ENCODE data around the gene VAPA. TPM values are rescaled to one million over a fixed set of nuclear protein-coding genes. Genes with fewer than 3 reads are reported as not detected.
A peak's percentile ranks its signal among the peaks of the same experiment; 100 is the strongest.

Gene VAPA
- total and polyA plus RNA-seq, 10 of the 15 experiments (the other 5 are each of a cell fraction or from before 2014, with no cell fraction given) = 70.9 to 252 (median 166) TPM

GRCh38 chr18:9918016-9918680, 4.3 kb downstream of the VAPA start:
- in situ Hi-C loops (cut with MboI) (loop anchor here (25.0 kb wide), 2 partner anchors 306 to 1306 kb away; partner anchors contain the start of genes PPP4R1 and RAB12), intact Hi-C loops (cut with micrococcal nuclease; ENCODE audit: unreplicated experiment) (no loop called here)
- 39% methylated on average over 2 of the region's 2 CpGs for WGBS (ENCODE audit: insufficient coverage, insufficient replicate concordance, low lambda C conversion rate, missing lambda C conversion rate)
- H2AFZ ChIP-seq (ENCODE audit: control insufficient read depth, low read depth, low read length) = no peak overlapping the region
- no peak overlapping the region for H3K27ac ChIP-seq (ENCODE audit: control insufficient read depth, insufficient read depth)
- ATAC-seq (no peak), DNase-seq (ENCODE audit: low read depth, low spot score) (no peak), FAIRE-seq (no peak)
- H3K4me3 ChIP-seq = peak overlapping the region; percentile 29; the same call in 1 of the 2 replicates
- RAD21 ChIA-PET (ENCODE audit: unreplicated experiment) = no interaction called here
- peaks cover 91% of the 10 kb centered on the region for H3K79me2 ChIP-seq (ENCODE audit: control insufficient read depth, insufficient read depth, low read length)
- POLR2A ChIA-PET = no interaction called here
- H3K9ac ChIP-seq (ENCODE audit: control insufficient read depth, insufficient read depth, low read length) = no peak overlapping the region
- H3K36me3 ChIP-seq (ENCODE audit: control insufficient read depth in 2 of 2, insufficient read depth in 2 of 2, low read length in 1 of 2) = no peaks in the 10 kb centered on the region; a peak in 1 of 4 replicates
- H3K4me2 ChIP-seq (ENCODE audit: control insufficient read depth, insufficient read depth) = peak overlapping the region; percentile 44
- CTCF ChIA-PET = interaction anchor here (0.9 kb wide), 1 partner anchor 590 kb away, joined by 3 read pairs; no protein-coding TSS in a partner anchor
- BruUV-seq (replicated peaks) = no TSS peak
- peaks cover 18% of the 10 kb centered on the region for H3K4me1 ChIP-seq (ENCODE audit: control insufficient read depth, insufficient read depth, low read length)
- H3K9me3 ChIP-seq (replicated peaks; ENCODE audit: control insufficient read depth, insufficient read depth, low read length) = no peaks in the 10 kb centered on the region; the same call in 1 of the 3 replicates
- SMC1A ChIA-PET (ENCODE audit: uncharacterized antibody, unreplicated experiment) = no interaction called here
- H4K20me1 ChIP-seq (ENCODE audit: control insufficient read depth, insufficient read depth) = peaks cover 18% of the 10 kb centered on the region
- no peaks in the 10 kb centered on the region for H3K27me3 ChIP-seq (replicated peaks in 1 of 2; ENCODE audit: control insufficient read depth in 2 of 2, insufficient read depth in 2 of 2, low read length in 1 of 2)
- TF ChIP-seq ZBTB11 (CRISPR knock-in tag; IDR thresholded peaks at IDR 0.05) (no peak), SMAD1 (IDR thresholded peaks at IDR 0.05; ENCODE audit: low read depth, partially characterized antibody) (no peak), CHD2 (IDR thresholded peaks at IDR 0.05; ENCODE audit: borderline replicate concordance, low read depth, low read length) (no peak), TCF12 (IDR thresholded peaks at IDR 0.05; ENCODE audit: low read depth, low read length) (no peak), KAT2A (conservative IDR thresholded peaks at IDR 0.05; ENCODE audit: control insufficient read depth, low read depth, low read length) (no peak)

Data from GM12878 (cell line).